Activated naive CD4-positive, alpha-beta T cell treated with anti-CD3 and anti-CD28 coated beads for 36 hours (primary cell): Measurements from ENCODE around the gene CCDC182. TPM values are rescaled to one million over a fixed set of nuclear protein-coding genes. Genes with fewer than 3 reads are reported as not detected.

Experiments used
- CTCF ChIA-PET: fragments of 350-600 bp; sonication (Branson Sonifier 250); formaldehyde crosslinking; loops from one replicate; lab custom pipeline; 2021; ENCODE audit warnings: antibody characterized with exemption; lab: Charles Lee
- DNase-seq: peaks from one replicate; pipeline ENCODE4 v3.0.0-alpha.2; 2020
- H3K27ac Mint-ChIP-seq: one replicate; pipeline ENCODE4 v1.8.0; 2021; ENCODE audit warnings: mild to moderate bottlenecking, mixed read lengths
- H3K27me3 Mint-ChIP-seq: one replicate; pipeline ENCODE4 v1.8.0; 2021; ENCODE audit warnings: low read depth, mixed read lengths
- H3K36me3 Mint-ChIP-seq: one replicate; pipeline ENCODE4 v1.8.0; 2021; ENCODE audit warnings: low read depth, mixed read lengths
- H3K4me1 Mint-ChIP-seq: one replicate; pipeline ENCODE4 v1.8.0; 2021; ENCODE audit warnings: low read depth, mixed read lengths
- H3K4me3 Mint-ChIP-seq: one replicate; pipeline ENCODE4 v1.8.0; 2021; ENCODE audit warnings: mild to moderate bottlenecking, moderate library complexity, mixed read lengths
- H3K9me3 Mint-ChIP-seq: one replicate; pipeline ENCODE4 v1.8.0; 2021; ENCODE audit warnings: mixed read lengths
- intact Hi-C: fragments of 100-400 bp; cut with micrococcal nuclease; formaldehyde crosslinking; loops from one replicate; pipeline ENCODE4 v1.15.1; 2023
- total RNA-seq, 2 experiments: library from RNA; stranded (reverse); gene quantifications; one replicate each; pipeline ENCODE4 v1.2.3, GENCODE V29; 2021

Gene CCDC182
- total RNA-seq, 2 experiments from 2014 or later: not detected

DNA sequence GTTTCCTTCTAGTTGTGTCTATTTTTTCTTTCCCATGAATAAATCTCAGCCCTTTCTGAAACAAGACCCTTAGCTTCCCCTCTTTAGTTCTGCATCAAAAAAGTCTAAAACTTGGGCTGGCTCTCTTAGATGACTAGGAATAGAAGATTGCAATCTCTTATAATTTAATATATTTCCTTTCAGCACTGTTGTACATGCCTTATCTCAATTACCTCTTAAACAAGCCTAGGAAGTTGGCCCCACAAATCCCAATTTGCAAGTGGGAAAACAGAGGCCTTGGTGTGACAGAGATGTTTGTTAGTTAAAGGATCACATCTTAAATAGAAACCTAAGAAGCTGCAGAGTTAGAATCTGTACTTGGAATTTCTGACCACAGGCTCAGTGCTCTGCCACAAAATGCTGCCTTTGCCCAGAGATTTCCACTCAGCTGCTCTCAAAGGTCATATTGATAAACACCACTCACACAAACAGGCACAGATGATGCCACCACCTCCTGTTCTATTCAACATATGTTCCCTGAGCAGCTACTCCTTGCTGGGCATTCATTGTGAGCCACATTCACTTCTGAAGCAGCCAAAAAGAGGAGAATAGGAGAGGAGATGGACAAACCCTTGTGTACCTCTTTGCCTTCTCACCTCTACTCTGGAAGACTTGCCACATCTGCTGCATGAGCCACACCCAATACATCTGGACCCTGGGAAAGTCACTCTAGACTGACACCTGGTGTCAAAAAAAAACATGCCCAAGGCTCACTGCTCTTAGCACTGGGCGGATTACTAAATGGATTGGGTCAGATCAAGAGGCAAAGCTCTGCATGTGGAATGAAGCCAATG lies 5.5 kb downstream of the CCDC182 start:
- no peak overlapping the region for H3K27ac Mint-ChIP-seq
- intact Hi-C loops: no loop called here
- CTCF ChIA-PET: interaction anchor here (0.7 to 1.8 kb wide), 8 partner anchors 11 to 498 kb away, joined by 3 to 7 read pairs (median 4); no protein-coding TSS in a partner anchor

DNA sequence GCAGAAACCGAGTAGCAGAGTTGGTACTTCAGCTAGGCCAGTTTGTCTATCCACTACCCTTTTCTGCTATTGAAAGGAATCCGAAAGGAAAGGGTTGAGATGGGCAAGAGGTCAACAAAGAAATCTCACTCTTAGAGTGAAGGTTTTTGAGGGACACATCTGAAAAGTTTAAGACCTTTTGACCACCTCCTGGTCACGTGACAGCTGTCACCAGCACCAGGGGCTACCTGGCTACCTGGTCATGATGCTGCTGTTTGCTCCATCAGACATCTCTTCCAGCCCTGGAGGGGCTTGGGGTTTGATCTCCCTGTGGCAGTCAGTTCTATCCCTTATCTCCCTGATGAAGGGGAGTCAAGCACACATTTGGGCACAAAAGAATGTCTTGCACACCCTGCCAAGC lies 7.6 kb downstream of the CCDC182 start:
- no peaks in the 10 kb centered on the region for H3K4me1 Mint-ChIP-seq
- peaks cover 4% of the 10 kb centered on the region for H3K27me3 Mint-ChIP-seq
- no peaks in the 10 kb centered on the region for H3K36me3 Mint-ChIP-seq
- intact Hi-C loops: no loop called here
- no peak overlapping the region for H3K27ac Mint-ChIP-seq
- H3K9me3 Mint-ChIP-seq: no peaks in the 10 kb centered on the region
- DNase-seq: no peak
- CTCF ChIA-PET: no interaction called here
- H3K4me3 Mint-ChIP-seq: no peak overlapping the region

More for the DNA sequence above, 5.5 kb downstream of the CCDC182 start:
- H3K36me3 Mint-ChIP-seq: no peaks in the 10 kb centered on the region
- peak; percentile 21 for DNase-seq
- H3K4me3 Mint-ChIP-seq: no peak overlapping the region
- H3K9me3 Mint-ChIP-seq: no peaks in the 10 kb centered on the region
- no peaks in the 10 kb centered on the region for H3K4me1 Mint-ChIP-seq
- peaks cover 4% of the 10 kb centered on the region for H3K27me3 Mint-ChIP-seq

DNA sequence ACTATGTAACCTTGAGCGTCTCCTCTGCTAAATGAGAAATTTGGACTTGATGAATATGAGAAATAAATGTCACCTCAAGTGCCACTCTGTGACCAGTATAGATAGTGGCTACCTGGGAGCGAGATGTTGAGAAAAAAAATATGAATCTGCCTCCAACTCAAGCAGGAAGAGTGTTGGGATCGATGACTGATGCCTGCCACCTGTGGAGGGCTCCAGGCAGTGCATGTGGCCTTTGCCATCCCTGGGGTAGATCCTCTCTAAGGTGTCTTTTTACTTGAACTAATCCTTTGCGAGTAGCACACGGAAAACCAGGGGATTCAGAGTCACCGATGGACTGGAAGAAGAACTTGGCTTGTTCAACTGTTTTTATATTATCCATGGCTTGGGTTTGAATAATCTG lies 9.4 kb downstream of the CCDC182 start:
- no peaks in the 10 kb centered on the region for H3K36me3 Mint-ChIP-seq
- no peaks in the 10 kb centered on the region for H3K9me3 Mint-ChIP-seq
- H3K27ac Mint-ChIP-seq: no peak overlapping the region
- H3K4me3 Mint-ChIP-seq: no peak overlapping the region
- DNase-seq: peak; percentile 34
- CTCF ChIA-PET: no interaction called here
- peaks cover 4% of the 10 kb centered on the region for H3K27me3 Mint-ChIP-seq
- no peaks in the 10 kb centered on the region for H3K4me1 Mint-ChIP-seq
- intact Hi-C loops: no loop called here

DNA sequence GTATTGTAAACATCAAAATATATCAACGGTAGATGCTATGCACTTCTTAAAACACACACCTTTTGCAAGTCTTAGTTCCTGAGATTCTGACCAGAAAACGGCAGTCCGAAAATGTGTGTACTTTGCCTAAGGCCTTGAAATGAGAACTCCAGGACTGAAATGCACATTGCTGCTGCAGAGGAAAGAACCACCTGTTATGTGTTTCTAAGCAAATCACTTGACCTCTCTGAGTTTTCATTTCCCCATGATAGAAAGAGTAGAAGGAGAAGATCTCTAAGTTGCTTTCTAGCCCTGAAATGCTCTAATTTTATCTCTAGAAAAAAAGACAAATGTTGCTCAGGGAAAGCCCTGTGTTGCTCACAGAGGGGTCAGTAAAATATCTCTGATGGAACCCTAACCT lies 9.9 kb downstream of the CCDC182 start:
- no peaks in the 10 kb centered on the region for H3K9me3 Mint-ChIP-seq
- DNase-seq: no peak
- intact Hi-C loops: no loop called here
- H3K27me3 Mint-ChIP-seq: peaks cover 4% of the 10 kb centered on the region
- H3K4me1 Mint-ChIP-seq: no peaks in the 10 kb centered on the region
- H3K27ac Mint-ChIP-seq: no peak overlapping the region
- H3K36me3 Mint-ChIP-seq: no peaks in the 10 kb centered on the region
- H3K4me3 Mint-ChIP-seq: no peak overlapping the region
- CTCF ChIA-PET: no interaction called here

DNA sequence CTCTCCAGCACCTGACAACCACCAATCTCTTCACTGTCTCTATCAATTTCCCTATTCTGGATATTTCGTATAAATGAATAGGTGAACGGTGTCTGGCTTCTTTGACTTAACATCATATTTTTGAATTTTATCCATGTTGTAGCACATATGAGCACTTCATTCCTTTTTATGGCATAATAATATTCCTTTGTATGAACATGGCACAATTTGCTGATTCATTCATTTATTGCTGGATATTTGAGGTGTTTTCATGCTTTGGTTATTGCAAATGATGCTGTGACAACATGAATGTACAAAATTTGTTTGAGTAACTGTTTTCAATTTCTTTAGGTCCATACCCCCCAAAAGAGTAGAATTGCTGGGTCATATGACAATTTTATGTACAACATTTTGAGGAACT lies 12.0 kb downstream of the CCDC182 start:
- intact Hi-C loops: no loop called here
- Mint-ChIP-seq H3K27ac (no peak overlapping the region), H3K27me3 (no peaks in the 10 kb centered on the region), H3K4me1 (no peaks in the 10 kb centered on the region), H3K36me3 (no peaks in the 10 kb centered on the region), H3K9me3 (no peaks in the 10 kb centered on the region), H3K4me3 (no peak overlapping the region)
- CTCF ChIA-PET: no interaction called here
- no peak for DNase-seq

DNA sequence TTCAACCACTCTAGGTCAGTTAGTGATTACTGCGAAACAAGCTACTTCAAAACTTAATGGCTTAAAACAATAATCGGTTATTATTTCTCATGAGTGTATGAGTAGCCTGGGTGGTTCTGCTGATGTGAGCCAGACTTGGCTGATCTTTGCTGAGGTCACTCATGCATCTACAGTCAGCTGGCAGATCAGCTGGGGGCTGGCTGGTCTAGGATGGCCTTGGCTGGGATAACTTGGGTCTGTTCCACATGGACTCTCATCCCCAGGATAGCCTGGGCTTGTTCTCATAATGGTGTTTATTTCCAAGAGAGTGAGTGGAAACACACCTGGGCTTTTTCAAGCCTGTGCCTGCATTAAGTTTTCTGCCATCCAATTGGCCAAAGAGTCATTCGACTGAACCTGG lies 13.0 kb downstream of the CCDC182 start:
- Mint-ChIP-seq H3K9me3 (no peaks in the 10 kb centered on the region), H3K27ac (no peak overlapping the region), H3K4me1 (no peaks in the 10 kb centered on the region), H3K36me3 (no peaks in the 10 kb centered on the region), H3K4me3 (no peak overlapping the region), H3K27me3 (no peaks in the 10 kb centered on the region)
- CTCF ChIA-PET: interaction anchor here (0.6 to 0.9 kb wide), 2 partner anchors 52 to 564 kb away, joined by 3 read pairs; no protein-coding TSS in a partner anchor
- intact Hi-C loops: no loop called here
- no peak for DNase-seq

DNA sequence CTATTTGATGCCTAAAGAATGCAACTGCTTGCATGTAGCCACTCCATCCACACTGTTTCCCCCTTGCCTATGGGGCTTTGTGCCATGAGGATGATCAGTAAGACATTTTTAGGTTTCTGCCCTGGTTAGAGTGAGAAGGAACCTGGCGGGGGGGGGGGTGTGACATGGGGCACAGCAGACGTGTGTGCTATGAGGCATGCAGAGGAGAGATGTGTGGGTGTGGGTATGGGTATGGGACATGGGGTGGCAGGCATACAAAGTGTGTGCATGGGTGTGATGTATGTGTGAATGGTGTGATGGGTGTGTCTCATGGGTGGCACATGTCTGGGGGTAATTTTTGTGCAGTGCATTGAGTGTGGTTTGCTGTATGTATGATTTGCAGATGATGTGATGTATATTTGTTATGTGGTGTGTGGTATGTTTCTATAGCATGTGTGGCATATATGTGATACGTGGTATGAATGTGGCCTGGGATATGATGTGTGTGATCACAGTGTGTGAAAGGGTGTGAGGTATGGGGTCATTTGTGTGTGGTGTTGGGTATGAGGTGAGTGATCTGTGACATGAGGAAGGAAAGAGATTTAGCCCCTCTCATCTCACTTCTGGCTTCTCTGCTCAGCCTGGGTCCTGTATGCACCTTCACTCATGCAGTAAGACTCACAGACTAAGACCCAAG lies 14.9 kb downstream of the CCDC182 start:
- H3K9me3 Mint-ChIP-seq: no peaks in the 10 kb centered on the region
- no peak overlapping the region for H3K27ac Mint-ChIP-seq
- no peaks in the 10 kb centered on the region for H3K4me1 Mint-ChIP-seq
- intact Hi-C loops: no loop called here
- H3K27me3 Mint-ChIP-seq: no peaks in the 10 kb centered on the region
- CTCF ChIA-PET: no interaction called here
- no peak for DNase-seq
- no peaks in the 10 kb centered on the region for H3K36me3 Mint-ChIP-seq
- no peak overlapping the region for H3K4me3 Mint-ChIP-seq

DNA sequence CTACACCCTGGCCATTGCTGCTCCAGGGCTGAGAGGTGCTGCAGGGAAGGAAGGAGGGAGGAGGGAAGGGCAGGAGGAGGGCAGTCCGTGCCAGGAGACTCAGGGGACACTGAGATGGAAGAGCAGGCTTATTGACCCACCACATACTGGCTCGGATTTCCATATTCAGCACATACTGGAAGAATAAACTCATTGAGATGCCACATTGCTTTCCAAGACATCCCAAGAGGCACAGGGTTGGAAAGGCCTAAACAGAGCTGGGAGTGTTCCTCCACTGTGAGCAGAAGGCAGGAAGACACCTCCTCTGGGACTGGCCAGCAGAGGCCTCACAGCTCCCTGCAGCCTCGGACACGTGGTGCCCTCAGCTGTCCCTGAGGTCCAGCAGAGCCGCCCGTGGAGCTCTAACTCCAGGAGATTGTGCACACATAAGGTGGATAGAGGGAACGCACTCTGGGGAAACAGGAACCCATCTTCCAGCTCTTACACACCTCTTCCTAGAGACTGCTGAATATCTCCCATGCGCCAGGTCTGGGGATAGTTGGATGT lies 17.4 kb downstream of the CCDC182 start:
- CTCF ChIA-PET: interaction anchor here (1.1 to 1.9 kb wide), 3 partner anchors 12 to 128 kb away, joined by 3 to 6 read pairs (median 5); no protein-coding TSS in a partner anchor
- Mint-ChIP-seq H3K27me3 (no peaks in the 10 kb centered on the region), H3K9me3 (no peaks in the 10 kb centered on the region), H3K4me3 (no peak overlapping the region), H3K27ac (no peak overlapping the region), H3K36me3 (no peaks in the 10 kb centered on the region), H3K4me1 (no peaks in the 10 kb centered on the region)
- no peak for DNase-seq
- intact Hi-C loops: no loop called here

DNA sequence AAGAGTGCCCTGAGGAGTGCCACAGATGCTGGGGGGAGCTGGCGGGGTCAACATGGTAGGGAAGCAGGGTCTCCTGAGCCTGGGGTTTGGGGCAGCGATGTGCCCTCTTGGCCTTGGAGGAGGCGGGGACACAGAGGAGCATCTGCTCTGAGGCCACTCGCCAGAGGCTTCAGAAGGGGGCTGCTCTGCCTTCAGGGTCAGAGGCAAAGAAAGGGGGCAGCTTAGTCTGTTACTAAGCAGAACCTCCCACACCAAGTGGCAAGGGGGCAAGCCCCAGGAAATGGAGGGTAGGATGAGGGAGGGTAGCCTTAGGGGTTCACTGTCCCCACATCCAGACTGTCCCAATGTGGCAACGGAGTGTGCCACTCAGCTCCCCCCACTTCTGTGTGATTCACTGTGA lies 18.3 kb downstream of the CCDC182 start:
- H3K36me3 Mint-ChIP-seq: no peaks in the 10 kb centered on the region
- H3K27ac Mint-ChIP-seq: no peak overlapping the region
- no peaks in the 10 kb centered on the region for H3K4me1 Mint-ChIP-seq
- intact Hi-C loops: no loop called here
- no peak overlapping the region for H3K4me3 Mint-ChIP-seq
- no peaks in the 10 kb centered on the region for H3K27me3 Mint-ChIP-seq
- DNase-seq: no peak
- no peaks in the 10 kb centered on the region for H3K9me3 Mint-ChIP-seq
- CTCF ChIA-PET: no interaction called here

DNA sequence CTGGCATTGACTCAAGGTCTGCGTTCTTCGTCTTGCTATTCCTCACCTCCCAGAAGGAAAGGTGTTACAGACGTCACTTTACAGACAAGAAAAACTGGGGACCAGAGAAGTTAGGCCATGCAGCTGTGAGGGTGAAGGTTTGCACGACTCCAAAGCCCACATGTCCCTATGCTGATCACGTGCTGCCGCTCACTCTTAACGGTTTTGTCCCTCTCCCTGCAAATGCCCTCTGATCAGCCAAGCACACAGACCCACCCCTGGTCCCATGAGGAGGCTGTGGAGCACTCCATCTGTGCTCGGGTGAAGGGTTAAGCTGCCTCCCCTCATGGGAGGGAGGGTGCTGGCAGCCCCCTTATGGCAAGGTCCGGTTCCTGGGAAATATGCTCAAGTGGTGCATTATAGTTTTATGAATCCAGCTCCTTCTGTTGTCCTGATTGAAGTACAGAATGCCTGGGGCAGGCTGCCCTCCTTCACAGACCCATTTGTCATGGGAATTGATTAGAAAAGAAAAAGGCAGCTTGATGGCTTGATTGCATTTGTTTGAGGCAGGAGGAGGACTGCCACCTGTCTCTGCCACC lies 18.8 kb downstream of the CCDC182 start:
- Mint-ChIP-seq H3K4me1 (no peaks in the 10 kb centered on the region), H3K9me3 (no peaks in the 10 kb centered on the region)
- no peak for DNase-seq

DNA sequence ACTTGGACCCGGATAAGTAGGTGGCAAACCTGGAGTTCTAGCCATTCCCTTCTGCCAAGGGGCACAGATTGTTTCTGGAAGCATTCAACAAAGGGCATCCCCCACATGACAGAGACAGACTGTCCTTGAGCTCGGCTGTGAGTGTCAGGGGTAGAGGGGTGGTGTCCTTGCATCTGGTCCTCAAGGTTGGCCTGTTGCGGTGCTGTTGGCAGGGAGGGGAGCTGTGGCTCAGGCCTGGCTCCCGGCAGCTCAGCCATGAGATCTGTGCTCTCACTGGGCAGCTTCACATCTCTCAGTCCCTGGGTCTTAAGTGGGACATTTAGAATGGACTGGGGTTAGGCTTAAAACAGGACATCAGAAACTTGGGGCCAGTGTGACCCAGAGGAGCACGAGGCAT lies 20.4 kb downstream of the CCDC182 start:
- Mint-ChIP-seq H3K27ac (no peak overlapping the region), H3K4me3 (no peak overlapping the region), H3K36me3 (no peaks in the 10 kb centered on the region), H3K9me3 (no peaks in the 10 kb centered on the region), H3K27me3 (no peaks in the 10 kb centered on the region), H3K4me1 (no peaks in the 10 kb centered on the region)
- no peak for DNase-seq
- CTCF ChIA-PET: no interaction called here
- intact Hi-C loops: no loop called here

More for the DNA sequence above, 18.8 kb downstream of the CCDC182 start:
- no peaks in the 10 kb centered on the region for H3K36me3 Mint-ChIP-seq
- CTCF ChIA-PET: no interaction called here
- no peaks in the 10 kb centered on the region for H3K27me3 Mint-ChIP-seq
- no peak overlapping the region for H3K4me3 Mint-ChIP-seq
- no peak overlapping the region for H3K27ac Mint-ChIP-seq
- intact Hi-C loops: no loop called here

DNA sequence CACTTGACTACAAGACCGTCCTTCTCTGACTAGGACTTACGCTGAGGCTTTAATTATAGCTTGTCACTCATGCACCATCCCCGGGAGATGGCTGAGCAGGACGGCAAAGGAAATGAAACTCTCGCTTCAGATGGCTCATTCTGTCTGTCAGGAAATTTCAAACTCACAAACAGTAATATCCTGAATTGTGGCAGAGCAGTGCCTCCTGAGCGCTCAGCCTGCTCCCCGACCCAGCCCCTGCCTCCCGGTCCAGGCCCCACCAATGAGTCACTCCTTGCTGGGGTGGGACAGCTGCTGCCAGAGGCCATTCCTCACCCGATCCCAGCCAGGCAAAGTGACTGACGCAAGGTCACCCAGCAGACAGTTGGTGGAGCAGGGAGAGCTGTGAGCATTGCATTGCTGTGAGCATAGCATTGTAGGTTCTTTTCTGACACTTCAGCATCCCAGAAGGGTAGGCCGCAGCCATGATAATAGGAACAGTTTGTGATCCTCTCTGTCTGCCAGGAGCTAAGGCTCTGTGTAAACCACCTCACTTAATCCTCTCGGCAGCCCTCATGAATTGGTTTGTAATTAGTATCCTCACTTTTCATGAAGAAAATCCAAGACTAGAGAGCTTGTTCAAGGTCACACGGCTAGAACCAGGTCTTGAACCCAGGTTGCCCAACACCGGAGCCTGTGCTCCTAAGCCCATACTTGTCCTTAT lies 20.9 kb downstream of the CCDC182 start:
- no peak for DNase-seq
- CTCF ChIA-PET: no interaction called here
- Mint-ChIP-seq H3K4me1 (no peaks in the 10 kb centered on the region), H3K36me3 (no peaks in the 10 kb centered on the region), H3K9me3 (no peaks in the 10 kb centered on the region), H3K4me3 (no peak overlapping the region), H3K27me3 (no peaks in the 10 kb centered on the region), H3K27ac (no peak overlapping the region)
- intact Hi-C loops: no loop called here
